Smooth muscle cell (in vitro differentiated cells): ENCODE measurements around the gene AGAP2. TPM values are rescaled to one million over a fixed set of nuclear protein-coding genes. Genes with fewer than 3 reads are reported as not detected.

ENCODE experiments used
- DNase-seq: peaks from one replicate; lab custom pipeline; 2025; ENCODE audit not compliant: unreplicated experiment; lab: John Stamatoyannopoulos, UW
- H2AFZ ChIP-seq: fragments of 200-600 bp; sonication (generic); 2 replicates; pipeline ENCODE4 v1.6.0; 2016; ENCODE audit warnings: antibody characterized with exemption, low read depth, mild to moderate bottlenecking
- H3F3A ChIP-seq: fragments of 200-600 bp; sonication (generic); 2 replicates; pipeline ENCODE4 v1.6.0; 2017; ENCODE audit warnings: antibody characterized with exemption, low read depth
- H3K27ac ChIP-seq: fragments of 200-600 bp; sonication (generic); 2 replicates; pipeline ENCODE4 v1.5.1; 2016; ENCODE audit warnings: low read depth, mild to moderate bottlenecking
- H3K27me3 ChIP-seq: fragments of 200-600 bp; sonication (generic); 2 replicates; pipeline ENCODE4 v1.6.1; 2016; ENCODE audit warnings: low read depth, mild to moderate bottlenecking
- H3K36me3 ChIP-seq: fragments of 200-600 bp; sonication (generic); 2 replicates; pipeline ENCODE4 v1.5.1; 2016; ENCODE audit warnings: low read depth
- H3K4me1 ChIP-seq: fragments of 200-600 bp; sonication (generic); 2 replicates; pipeline ENCODE4 v1.5.1; 2016; ENCODE audit warnings: low read depth
- H3K4me2 ChIP-seq: fragments of 200-600 bp; sonication (generic); 2 replicates; pipeline ENCODE4 v1.6.0; 2016; ENCODE audit warnings: mild to moderate bottlenecking
- H3K4me3 ChIP-seq: fragments of 200-600 bp; sonication (generic); 2 replicates; pipeline ENCODE4 v1.5.1; 2016; ENCODE audit warnings: mild to moderate bottlenecking
- H3K79me2 ChIP-seq: fragments of 200-600 bp; sonication (generic); 2 replicates; pipeline ENCODE4 v1.6.0; 2016; ENCODE audit warnings: low read depth, mild to moderate bottlenecking
- H3K9ac ChIP-seq: fragments of 200-600 bp; sonication (generic); 2 replicates; pipeline ENCODE4 v1.6.0; 2016; ENCODE audit warnings: low read depth
- H3K9me3 ChIP-seq: fragments of 200-600 bp; sonication (generic); replicated peaks from 2 replicates; pipeline ENCODE4 v1.5.1; 2016; ENCODE audit warnings: low read depth
- H4K20me1 ChIP-seq: fragments of 200-600 bp; sonication (generic); 2 replicates; pipeline ENCODE4 v1.6.0; 2016; ENCODE audit warnings: low read depth
- CTCF ChIP-seq: fragments of 200-600 bp; sonication (generic); IDR thresholded peaks from 2 replicates; pipeline ENCODE4 v1.5.1; 2017; ENCODE audit warnings: borderline replicate concordance, mild to moderate bottlenecking, antibody characterized with exemption; ENCODE audit not compliant: insufficient read depth, poor library complexity, severe bottlenecking
- WGBS: methylation state at CpG from one replicate; pipeline ENCODE4 v1.1.7; 2016; ENCODE audit warnings: low lambda C conversion rate; 5-methylcytosine and 5-hydroxymethylcytosine counted together
- polyA plus RNA-seq: library from polyadenylated mRNA; unstranded; fragments of >200 nt; fragmentation: Nextera tagmentation; extraction: Ambion mirVana; gene quantifications from 2 replicates; pipeline ENCODE4 v1.2.1, GENCODE V29; 2016
- total RNA-seq: library from RNA; depleted of rRNA; stranded (reverse); fragments of >200 nt; gene quantifications from 2 replicates; pipeline ENCODE4 v1.2.3, GENCODE V29; 2014

Gene AGAP2
- total and polyA plus RNA-seq, 2 experiments from 2014 or later: not detected

DNA sequence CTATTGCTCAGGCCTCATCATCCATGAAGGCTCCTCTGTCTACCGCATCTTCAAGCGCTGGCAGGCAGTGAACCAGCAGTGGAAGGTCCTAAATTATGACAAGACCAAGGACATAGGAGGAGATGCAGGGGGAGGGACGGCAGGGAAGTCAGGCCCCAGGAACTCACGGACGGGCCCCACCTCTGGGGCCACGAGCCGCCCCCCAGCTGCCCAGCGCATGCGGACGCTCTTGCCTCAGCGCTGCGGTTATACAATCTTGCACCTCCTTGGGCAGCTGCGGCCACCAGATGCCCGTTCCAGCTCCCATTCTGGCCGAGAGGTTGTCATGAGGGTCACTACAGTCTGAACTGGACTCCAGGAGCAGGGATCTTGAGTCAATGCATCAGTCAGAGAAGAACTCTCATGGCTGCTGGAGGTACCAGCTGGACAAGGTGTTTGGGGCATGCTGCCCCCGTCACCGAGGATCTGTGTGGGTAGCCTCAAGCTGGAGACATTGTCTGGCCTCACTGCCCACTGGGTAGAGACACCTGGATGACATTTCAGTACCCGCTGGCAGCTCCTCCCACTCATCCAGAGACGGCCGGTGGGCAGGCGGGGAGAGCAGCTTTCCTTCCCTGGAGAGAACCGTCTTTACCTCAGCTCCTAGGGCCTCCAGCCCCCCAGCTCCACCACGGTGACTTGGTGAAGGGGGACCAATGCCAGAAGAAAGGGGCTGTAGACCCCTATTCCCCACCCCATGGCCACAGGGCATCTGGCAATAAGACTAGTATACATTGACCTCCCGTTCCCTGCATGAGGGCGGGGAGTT, 20.2 kb upstream of the AGAP2 start:
- peaks cover 16% of the 10 kb centered on the region for H3K4me1 ChIP-seq
- WGBS: 89% methylated on average over 22 of the region's 25 CpGs
- no peak for TF ChIP-seq CTCF
- H4K20me1 ChIP-seq: peaks cover 10% of the 10 kb centered on the region
- H3K79me2 ChIP-seq: no peaks in the 10 kb centered on the region
- no peaks in the 10 kb centered on the region for H3K9me3 ChIP-seq
- no peak overlapping the region for H3K4me2 ChIP-seq
- no peak overlapping the region for H3K27ac ChIP-seq
- no peak overlapping the region for H3K4me3 ChIP-seq
- H3F3A ChIP-seq: peaks cover 6% of the 10 kb centered on the region
- H3K36me3 ChIP-seq: no peaks in the 10 kb centered on the region
- peaks cover 58% of the 10 kb centered on the region for H3K27me3 ChIP-seq
- DNase-seq: no peak
- no peak overlapping the region for H2AFZ ChIP-seq
- H3K9ac ChIP-seq: no peak overlapping the region

- H2AFZ ChIP-seq: no peak overlapping the region
- peaks cover 51% of the 10 kb centered on the region for H3K27me3 ChIP-seq
- no peak for DNase-seq
- no peak overlapping the region for H3K9ac ChIP-seq
- peaks cover 18% of the 10 kb centered on the region for H3K4me1 ChIP-seq
- H3K4me2 ChIP-seq: no peak overlapping the region
- H4K20me1 ChIP-seq: peaks cover 10% of the 10 kb centered on the region
- no peak overlapping the region for H3K27ac ChIP-seq
- no peak overlapping the region for H3K4me3 ChIP-seq
- H3K9me3 ChIP-seq: no peaks in the 10 kb centered on the region
- H3K79me2 ChIP-seq: no peaks in the 10 kb centered on the region
- H3F3A ChIP-seq: peaks cover 7% of the 10 kb centered on the region
- TF ChIP-seq CTCF: no peak
- no peaks in the 10 kb centered on the region for H3K36me3 ChIP-seq
- 91% methylated on average over 4 of the region's 4 CpGs for WGBS
Observed at GRCh38 chr12:57757771-57758170, 19.2 kb upstream of the AGAP2 start.

- Histone ChIP-seq H3F3A (peaks cover 7% of the 10 kb centered on the region), H2AFZ (no peak overlapping the region), H3K9me3 (no peaks in the 10 kb centered on the region), H3K27me3 (peaks cover 40% of the 10 kb centered on the region), H3K36me3 (no peaks in the 10 kb centered on the region), H3K4me2 (peak overlapping the region; percentile 94), H3K27ac (no peak overlapping the region), H4K20me1 (peaks cover 10% of the 10 kb centered on the region), H3K4me1 (peaks cover 20% of the 10 kb centered on the region), H3K4me3 (peak overlapping the region; percentile 63), H3K79me2 (no peaks in the 10 kb centered on the region), H3K9ac (no peak overlapping the region)
- TF ChIP-seq CTCF: peak; percentile 60
- 17% methylated on average over 22 of the region's 22 CpGs for WGBS
- DNase-seq: no peak
Observed at GRCh38 chr12:57756406-57757341, 18.1 kb upstream of the AGAP2 start.
